ENCODE data around the gene FEZF1.

FEZF1 gene

GRCh38 chr7:122261442-122261841, 43.1 kb downstream of the FEZF1 start:
- no peak for DNase-seq

- DNase-seq: no peak
Measured at GRCh38 chr7:122261016-122261415, 43.5 kb downstream of the FEZF1 start.

- no peak for DNase-seq
Measured at GRCh38 chr7:122260336-122260735, 44.2 kb downstream of the FEZF1 start.

DNA sequence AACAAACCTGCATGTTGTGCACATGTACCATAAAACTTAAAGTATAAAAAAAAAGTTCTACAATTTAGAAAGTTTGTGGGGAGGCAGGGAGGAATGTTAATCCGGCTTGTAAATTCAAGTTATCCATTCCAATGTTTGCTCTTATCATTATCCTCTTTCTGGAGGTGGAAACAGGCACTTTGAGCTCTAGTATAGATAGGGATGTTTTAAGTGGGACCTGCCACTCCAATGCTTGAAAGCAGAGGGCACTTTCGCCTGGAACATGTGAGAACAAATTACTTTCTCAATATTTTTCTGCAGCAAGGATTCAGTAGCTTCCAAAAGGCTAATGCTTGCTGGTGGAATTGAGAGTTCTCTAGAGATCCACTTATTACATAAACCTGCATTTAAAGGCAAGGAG, 45.6 kb downstream of the FEZF1 start:
- DNase-seq: no peak

DNA sequence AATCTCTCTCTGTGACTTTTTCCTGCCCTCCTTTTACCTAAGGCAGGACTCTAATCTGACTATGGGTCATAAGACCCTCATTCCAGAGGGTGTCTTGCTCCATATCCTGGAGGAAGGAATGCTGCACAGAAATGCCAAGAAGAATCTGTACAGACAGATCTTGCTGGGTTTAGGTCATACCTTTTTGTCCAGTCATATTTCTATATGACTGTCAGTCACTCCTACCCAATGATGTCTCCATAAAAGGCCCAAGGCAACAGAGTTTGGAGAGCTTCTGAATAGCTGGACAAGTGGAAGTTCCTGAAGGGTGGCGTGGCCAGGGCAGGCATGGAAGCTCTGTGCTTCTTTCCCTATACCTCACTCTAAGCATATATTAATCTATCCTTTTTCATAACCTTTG, 47.5 kb downstream of the FEZF1 start:
- DNase-seq: no peak

- DNase-seq: no peak
Measured at GRCh38 chr7:122256046-122256445, 48.5 kb downstream of the FEZF1 start.

DNA sequence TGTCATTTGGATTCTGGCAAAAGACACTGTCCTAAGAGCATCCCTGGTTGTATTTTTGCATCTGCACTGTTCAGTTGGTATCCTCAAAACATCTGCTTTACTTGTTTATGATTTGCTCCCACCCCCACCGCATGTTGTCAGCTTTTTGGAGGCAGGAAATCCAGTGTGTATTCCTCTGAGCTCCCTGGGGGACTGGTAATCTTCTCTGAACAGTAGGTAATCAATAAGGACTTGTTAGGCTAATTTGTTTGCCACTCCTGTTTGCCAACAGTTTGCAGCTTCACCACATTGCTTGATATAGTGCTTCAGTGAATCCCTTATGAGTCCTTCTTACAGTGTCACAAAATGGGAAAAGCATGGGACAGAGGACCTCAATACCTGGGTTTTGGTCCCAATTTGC, 49.1 kb downstream of the FEZF1 start:
- DNase-seq: no peak
